22Rv1 (cell line): ENCODE data around the gene LRRC26.

Source experiments
- ZFX ChIP-seq: fragments of 450-650 bp; IDR thresholded peaks from 2 replicates; pipeline ENCODE4 v1.6.1; 2017; ENCODE audit warnings: antibody characterized with exemption, borderline replicate concordance
- TF ChIP-seq, protein P1 (sequence below): fragments of 450-650 bp; IDR thresholded peaks from 2 replicates; pipeline ENCODE4 v1.5.1; 2017; ENCODE audit warnings: mild to moderate bottlenecking

DNA sequence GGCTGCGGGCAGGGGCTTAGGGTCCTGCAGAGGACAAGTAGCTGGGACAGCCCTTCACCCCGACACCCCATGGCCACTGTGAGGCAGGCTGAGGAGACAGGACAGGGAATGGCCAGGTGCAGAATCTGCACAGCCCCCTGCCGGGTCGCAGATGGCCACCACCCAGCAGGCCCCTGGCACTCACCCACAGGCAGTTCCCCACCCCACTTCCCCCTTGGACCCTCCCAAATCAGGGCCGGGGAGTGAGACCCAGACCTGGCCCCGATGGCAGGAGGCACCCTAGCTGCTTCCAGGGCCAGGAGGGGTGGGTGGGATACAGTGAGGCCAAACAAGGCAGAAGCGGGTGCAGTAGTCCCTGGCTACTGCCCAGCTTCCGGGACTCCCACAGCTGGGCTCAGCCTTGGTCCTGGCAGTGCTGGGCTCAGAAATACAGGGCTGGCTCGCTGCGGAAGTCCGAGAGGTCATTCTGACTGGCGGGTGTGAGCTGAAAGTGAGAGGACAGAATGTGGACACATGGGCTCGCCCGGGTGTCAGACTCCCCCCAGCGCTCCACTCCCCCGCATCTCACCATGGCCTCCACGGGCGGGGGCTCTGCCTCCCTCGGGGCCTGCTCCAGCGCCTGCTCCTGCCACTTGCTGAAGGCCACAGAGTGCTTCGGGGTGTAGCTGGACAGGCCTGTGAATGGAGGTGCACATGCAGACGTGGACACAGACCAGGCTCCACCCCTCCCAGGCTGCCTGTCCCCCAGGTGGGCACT, 22.0 kb upstream of the LRRC26 start:
- TF ChIP-seq, protein P1, sequence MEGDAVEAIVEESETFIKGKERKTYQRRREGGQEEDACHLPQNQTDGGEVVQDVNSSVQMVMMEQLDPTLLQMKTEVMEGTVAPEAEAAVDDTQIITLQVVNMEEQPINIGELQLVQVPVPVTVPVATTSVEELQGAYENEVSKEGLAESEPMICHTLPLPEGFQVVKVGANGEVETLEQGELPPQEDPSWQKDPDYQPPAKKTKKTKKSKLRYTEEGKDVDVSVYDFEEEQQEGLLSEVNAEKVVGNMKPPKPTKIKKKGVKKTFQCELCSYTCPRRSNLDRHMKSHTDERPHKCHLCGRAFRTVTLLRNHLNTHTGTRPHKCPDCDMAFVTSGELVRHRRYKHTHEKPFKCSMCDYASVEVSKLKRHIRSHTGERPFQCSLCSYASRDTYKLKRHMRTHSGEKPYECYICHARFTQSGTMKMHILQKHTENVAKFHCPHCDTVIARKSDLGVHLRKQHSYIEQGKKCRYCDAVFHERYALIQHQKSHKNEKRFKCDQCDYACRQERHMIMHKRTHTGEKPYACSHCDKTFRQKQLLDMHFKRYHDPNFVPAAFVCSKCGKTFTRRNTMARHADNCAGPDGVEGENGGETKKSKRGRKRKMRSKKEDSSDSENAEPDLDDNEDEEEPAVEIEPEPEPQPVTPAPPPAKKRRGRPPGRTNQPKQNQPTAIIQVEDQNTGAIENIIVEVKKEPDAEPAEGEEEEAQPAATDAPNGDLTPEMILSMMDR: no peak
- no peak for TF ChIP-seq ZFX
